SK-N-SH (cell line): ENCODE data around the gene RELT. TPM values are rescaled to one million over a fixed set of nuclear protein-coding genes. Genes with fewer than 3 reads are reported as not detected.

ENCODE experiments used
- CTCF ChIA-PET: fragments of 300-600, 350-600 bp; formaldehyde crosslinking; extraction: SDS; loops from one replicate; lab custom pipeline; 2021; lab: Yijun Ruan, JAX
- POLR2A ChIA-PET: fragments of 350-600 bp; sonication (Branson Sonifier 250); formaldehyde crosslinking; extraction: SDS; loops from one replicate; lab custom pipeline; 2020; ENCODE audit warnings: antibody characterized with exemption, inconsistent platforms; lab: Yijun Ruan, JAX
- DNase-seq: peaks from one replicate; pipeline ENCODE4 v3.0.0; 2012
- H2AFZ ChIP-seq: fragments of 200-600 bp; sonication (generic); 2 replicates; pipeline ENCODE4 v1.8.1; 2016; ENCODE audit warnings: antibody characterized with exemption, mild to moderate bottlenecking, low read depth
- H3F3A ChIP-seq: fragments of 200-600 bp; sonication (generic); replicated peaks from 2 replicates; pipeline ENCODE3; 2016; ENCODE audit warnings: antibody characterized with exemption, mild to moderate bottlenecking; ENCODE audit not compliant: insufficient read depth
- H3K27ac ChIP-seq, 2 experiments: fragments of 200-500 bp in 1 of 2; fragments of 200-600 bp in 1 of 2; sonication (Bioruptor generic) in 1 of 2; sonication (generic), shearing (Covaris generic) in 1 of 2; 2 replicates each; pipeline versions ENCODE4 v1.5.1 to v1.6.1; 2014 to 2016; ENCODE audit warnings: low read depth in 2 of 2, inconsistent platforms in 1 of 2, low read length in 1 of 2, mild to moderate bottlenecking in 1 of 2, mixed read lengths in 1 of 2
- H3K27me3 ChIP-seq: fragments of 200-600 bp; sonication (generic), shearing (Covaris generic); 2 replicates; pipeline ENCODE4 v1.6.1; 2016; ENCODE audit warnings: mixed run types; ENCODE audit not compliant: insufficient read depth
- H3K36me3 ChIP-seq, 2 experiments: fragments of 200-500 bp in 1 of 2; fragments of 200-600 bp in 1 of 2; sonication (Bioruptor generic) in 1 of 2; sonication (generic) in 1 of 2; replicated peaks in 1 of 2; 2 replicates each; pipeline versions ENCODE3 to v1.5.1; 2014 to 2016; ENCODE audit warnings: low read length in 1 of 2, mild to moderate bottlenecking in 1 of 2; ENCODE audit not compliant: insufficient read depth in 2 of 2, control insufficient read depth in 1 of 2
- H3K4me1 ChIP-seq, 2 experiments: fragments of 200-500 bp in 1 of 2; fragments of 200-600 bp in 1 of 2; sonication (Bioruptor generic) in 1 of 2; sonication (generic), shearing (Covaris generic) in 1 of 2; 2 replicates each; pipeline versions ENCODE4 v1.5.1 to v1.6.1; 2014 to 2016; ENCODE audit warnings: low read depth in 1 of 2, low read length in 1 of 2, mixed run types in 1 of 2; ENCODE audit not compliant: insufficient read depth in 2 of 2, control insufficient read depth in 1 of 2
- H3K4me2 ChIP-seq: fragments of 200-600 bp; sonication (generic), shearing (Covaris generic); 2 replicates; pipeline ENCODE4 v1.6.1; 2017; ENCODE audit warnings: mixed run types
- H3K4me3 ChIP-seq, 2 experiments: fragments of 200-500 bp in 1 of 2; fragments of 200-600 bp in 1 of 2; sonication (Bioruptor generic) in 1 of 2; sonication (generic), shearing (Covaris generic) in 1 of 2; 2 replicates each; pipeline versions ENCODE4 v1.5.1 to v1.8.1; 2014 to 2016; ENCODE audit warnings: low read depth in 2 of 2, inconsistent platforms in 1 of 2, low read length in 1 of 2, mild to moderate bottlenecking in 1 of 2, mixed read lengths in 1 of 2, moderate library complexity in 1 of 2
- H3K79me2 ChIP-seq: fragments of 200-600 bp; sonication (generic); 2 replicates; pipeline ENCODE4 v1.8.1; 2017; ENCODE audit warnings: mild to moderate bottlenecking; ENCODE audit not compliant: insufficient read depth
- H3K9ac ChIP-seq: fragments of 200-600 bp; sonication (generic); 2 replicates; pipeline ENCODE4 v1.6.1; 2017; ENCODE audit warnings: mixed run types
- H3K9me2 ChIP-seq: fragments of 200-600 bp; sonication (generic); 2 replicates; pipeline ENCODE4 v1.6.1; 2017; ENCODE audit warnings: mixed run types
- H3K9me3 ChIP-seq: fragments of 200-600 bp; sonication (generic); 2 replicates; pipeline ENCODE4 v1.6.1; 2017; ENCODE audit warnings: mixed run types, mild to moderate bottlenecking, moderate library complexity
- H4K20me1 ChIP-seq: fragments of 200-600 bp; sonication (generic); 2 replicates; pipeline ENCODE4 v1.6.1; 2017; ENCODE audit warnings: mild to moderate bottlenecking, mixed run types; ENCODE audit not compliant: insufficient read depth
- CHD2 ChIP-seq: fragments of 150-350 bp; IDR thresholded peaks from 2 replicates; pipeline ENCODE4 v1.6.1; 2018; ENCODE audit warnings: low read length; ENCODE audit not compliant: partially characterized antibody
- FOSL2 ChIP-seq: IDR thresholded peaks from 2 replicates; pipeline ENCODE4 v1.4.0; 2012; ENCODE audit warnings: low read depth, mild to moderate bottlenecking, moderate library complexity, borderline replicate concordance
- FOXJ3 ChIP-seq: sonication (generic); formaldehyde crosslinking; IDR thresholded peaks from 2 replicates; pipeline ENCODE4 v1.5.1; 2020; ENCODE audit warnings: mild to moderate bottlenecking, missing genetic modification reagents
- MXI1 ChIP-seq: IDR thresholded peaks from 2 replicates; pipeline ENCODE4 v1.6.1; 2012; ENCODE audit warnings: mild to moderate bottlenecking, low read depth, low read length, improper control_type of control experiment
- POLR2AphosphoS5 ChIP-seq: IDR thresholded peaks from 2 replicates; pipeline ENCODE4 v1.6.1; 2012; ENCODE audit warnings: low read depth, low read length
- RCOR1 ChIP-seq: fragments of 150-350 bp; IDR thresholded peaks from 2 replicates; pipeline ENCODE4 v1.6.1; 2017; ENCODE audit warnings: antibody characterized with exemption, low read length
- REST ChIP-seq: IDR thresholded peaks from 2 replicates; pipeline ENCODE4 v1.6.1; 2012; ENCODE audit warnings: mild to moderate bottlenecking, low read depth, low read length, moderate library complexity
- RFX5 ChIP-seq: IDR thresholded peaks from 2 replicates; pipeline ENCODE4 v1.6.1; 2012; ENCODE audit warnings: mild to moderate bottlenecking, improper control_type of control experiment, low read length
- TCF12 ChIP-seq: IDR thresholded peaks from 2 replicates; pipeline ENCODE4 v1.4.0; 2012
- WGBS: methylation state at CpG from one replicate; pipeline ENCODE4 v1.1.6; 2017; ENCODE audit warnings: low lambda C conversion rate; 5-methylcytosine and 5-hydroxymethylcytosine counted together
- polyA plus RNA-seq, 3 experiments: library from polyadenylated mRNA; depleted of rRNA; stranded (reverse); fragments of >200 nt; gene quantifications; 2 replicates each; pipeline ENCODE4 v1.2.3, GENCODE V29; 2012

Gene RELT
- polyA plus RNA-seq, 1 of the 3 experiments (the other 2 are of a cell fraction): 4.3 TPM

- 70% methylated on average over 17 of the region's 54 CpGs for WGBS
- no peaks in the 10 kb centered on the region for H3K9me3 ChIP-seq
- peaks cover 0 to 44% of the 10 kb centered on the region in 2 experiments; a peak in 1 of 4 replicates for H3K4me1 ChIP-seq
- CTCF ChIA-PET: interaction anchor here (1.0 to 10.6 kb wide), 8 partner anchors 8 to 318 kb away, joined by 3 to 395 read pairs (median 5); partner anchors contain the start of gene ARHGEF17
- POLR2A ChIA-PET: no interaction called here
- peaks cover 89% of the 10 kb centered on the region for H3K79me2 ChIP-seq
- peak overlapping the region in 1 of 2 experiments; percentile 6; a peak in 1 of 4 replicates for H3K4me3 ChIP-seq
- no peak overlapping the region for H3K4me2 ChIP-seq
- H3K27ac ChIP-seq: no peak overlapping the region
- H4K20me1 ChIP-seq: peaks cover 97% of the 10 kb centered on the region
- no peaks in the 10 kb centered on the region for H3K27me3 ChIP-seq
- no peak overlapping the region for H2AFZ ChIP-seq
- H3K36me3 ChIP-seq: peaks cover 4 to 10% of the 10 kb centered on the region in 2 experiments
- H3K9ac ChIP-seq: no peak overlapping the region
- H3F3A ChIP-seq: no peaks in the 10 kb centered on the region
- TF ChIP-seq CHD2 (peak; percentile 25), POLR2AphosphoS5 (no peak)
- DNase-seq: peak; percentile 86
- no peaks in the 10 kb centered on the region for H3K9me2 ChIP-seq
These were observed 33.6 kb upstream of the RELT start for GRCh38 chr11:73342633-73343032.

GRCh38 chr11:73343076-73343873 is 32.9 kb upstream of the RELT start:
- TF ChIP-seq MXI1 (peak; percentile 18; the same call in 1 of the 2 replicates), RCOR1 (no peak), FOSL2 (no peak), FOXJ3 (CRISPR knock-in tag) (no peak), RFX5 (no peak), TCF12 (no peak), REST (no peak), CHD2 (no peak)
- CTCF ChIA-PET: interaction anchor here (1.3 to 10.6 kb wide), 9 partner anchors 8 to 318 kb away, joined by 4 to 395 read pairs (median 7); partner anchors contain the start of gene ARHGEF17
- peak overlapping the region in 1 of 2 experiments; percentile 22; a peak in 1 of 4 replicates for H3K27ac ChIP-seq

More at GRCh38 chr11:73343076-73343873, 32.9 kb upstream of the RELT start:
- H2AFZ ChIP-seq: no peak overlapping the region
- H3K27me3 ChIP-seq: no peaks in the 10 kb centered on the region
- H3K4me3 ChIP-seq: peak overlapping the region in 1 of 2 experiments; percentile 22; a peak in 2 of 4 replicates
- H3K9me2 ChIP-seq: no peaks in the 10 kb centered on the region
- H3F3A ChIP-seq: no peaks in the 10 kb centered on the region
- peaks cover 97% of the 10 kb centered on the region for H4K20me1 ChIP-seq
- WGBS: 92% methylated on average over 14 of the region's 40 CpGs
- peak; percentile 68 for DNase-seq
- H3K9me3 ChIP-seq: no peaks in the 10 kb centered on the region
- no peak overlapping the region for H3K4me2 ChIP-seq
- no peak overlapping the region for H3K9ac ChIP-seq
- H3K4me1 ChIP-seq: peaks cover 0 to 44% of the 10 kb centered on the region in 2 experiments; a peak in 1 of 4 replicates
- H3K79me2 ChIP-seq: peaks cover 83% of the 10 kb centered on the region
- peaks cover 4 to 11% of the 10 kb centered on the region in 2 experiments for H3K36me3 ChIP-seq
- POLR2A ChIA-PET: no interaction called here
